Endothelial cell of umbilical vein (primary cell): ENCODE measurements around the gene NUP160.
A peak's percentile ranks its signal among the peaks of the same experiment; 100 is the strongest.

Experiments
- CTCF ChIP-seq, 2 donors: IDR thresholded peaks; 1 replicate in 1 of 2; 2 replicates in 1 of 2; pipeline ENCODE4 v1.5.1; 2011; ENCODE audit warnings: low read length in 2 of 2, mild to moderate bottlenecking in 2 of 2, moderate library complexity in 2 of 2, control low read depth in 1 of 2, inconsistent platforms in 1 of 2, low read depth in 1 of 2; ENCODE audit not compliant: insufficient read depth in 1 of 2; ENCODE audit errors: extremely low read depth in 1 of 2
- EZH2 ChIP-seq: IDR thresholded peaks from 2 replicates; pipeline ENCODE4 v1.6.1; 2012; ENCODE audit warnings: borderline replicate concordance, low read depth, mild to moderate bottlenecking, moderate library complexity, low read length, inconsistent platforms; ENCODE audit not compliant: severe bottlenecking
- FOS ChIP-seq: IDR thresholded peaks from 2 replicates; pipeline ENCODE4 v1.6.1; 2011; ENCODE audit warnings: mild to moderate bottlenecking, low read length, moderate library complexity, borderline replicate concordance; ENCODE audit not compliant: insufficient read depth
- GATA2 ChIP-seq: IDR thresholded peaks from 2 replicates; pipeline ENCODE4 v1.7.0; 2011; ENCODE audit warnings: low read depth, mild to moderate bottlenecking, moderate library complexity, mixed read lengths, low read length; ENCODE audit not compliant: insufficient read length, insufficient read depth
- JUN ChIP-seq: IDR thresholded peaks from 2 replicates; pipeline ENCODE4 v1.6.1; 2011; ENCODE audit warnings: borderline replicate concordance, low read depth; ENCODE audit not compliant: insufficient read length, insufficient read depth
- MAX ChIP-seq: IDR thresholded peaks from 2 replicates; pipeline ENCODE4 v1.6.1; 2011; ENCODE audit not compliant: insufficient read depth, insufficient read length
- MYC ChIP-seq: IDR thresholded peaks from one replicate; pipeline ENCODE4 v1.6.1; 2011; ENCODE audit warnings: mild to moderate bottlenecking, low read depth, low read length
- POLR2A ChIP-seq: IDR thresholded peaks from 2 replicates; pipeline ENCODE4 v1.6.1; 2012; ENCODE audit warnings: low read depth, mild to moderate bottlenecking, control low read depth, low read length
- POLR2AphosphoS5 ChIP-seq: IDR thresholded peaks from 2 replicates; pipeline ENCODE4 v1.6.1; 2012; ENCODE audit warnings: low read depth, mild to moderate bottlenecking, control low read depth, low read length, moderate library complexity; ENCODE audit not compliant: insufficient read depth

GRCh38 chr11:47768101-47768612 lies 80.0 kb downstream of the NUP160 start:
- no peak for TF ChIP-seq JUN
- no peak for TF ChIP-seq CTCF (IDR thresholded peaks at IDR 0.05; ENCODE audit: extremely low read depth in 1 of 2, insufficient read depth in 1 of 2, low read depth in 1 of 2, low read length in 2 of 2)
- peak; percentile 86 for TF ChIP-seq POLR2AphosphoS5
- no peak for TF ChIP-seq FOS
- peak; percentile 98 for TF ChIP-seq POLR2A
- TF ChIP-seq GATA2 = no peak
- TF ChIP-seq EZH2 = no peak
- peak; percentile 73 for TF ChIP-seq MAX
- peak; percentile 59 for TF ChIP-seq MYC
